ENCODE data around the gene FBXW12.

DNA sequence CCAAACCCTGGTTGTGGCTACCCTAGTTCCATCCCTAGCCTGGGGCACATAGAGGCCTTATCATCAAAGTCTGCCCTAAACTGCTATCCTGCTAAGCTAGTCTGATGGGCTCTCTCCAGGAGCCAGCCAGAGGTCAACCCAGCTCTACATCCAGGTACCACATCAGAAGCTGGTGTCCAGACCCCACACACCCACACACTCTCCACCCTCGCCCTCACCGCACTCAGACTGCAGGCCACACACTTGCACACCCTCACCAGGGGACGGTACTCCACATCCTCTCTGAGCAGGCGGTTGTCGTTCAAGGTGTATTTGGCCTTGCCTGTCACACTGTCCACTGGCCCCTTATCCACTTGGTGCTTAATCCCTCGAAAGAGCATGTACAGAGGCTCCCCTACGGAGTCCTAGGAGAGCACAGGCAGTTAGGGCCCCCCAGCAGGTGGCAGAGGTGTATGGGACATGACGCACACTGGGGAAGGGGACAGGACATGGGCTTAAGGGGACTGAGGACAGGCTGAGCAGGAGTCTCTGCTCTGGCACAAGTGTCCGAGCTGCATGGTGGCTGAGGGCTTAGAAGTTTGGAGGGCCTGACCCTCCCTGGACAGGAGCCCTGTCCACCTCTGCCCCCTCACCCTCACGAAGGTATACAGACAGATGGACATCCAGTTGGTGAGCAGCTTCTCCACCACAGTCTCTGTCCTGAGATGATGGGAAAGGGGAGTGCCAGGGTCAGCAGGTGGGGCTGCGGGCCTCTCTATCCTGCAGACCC is 39.8 kb downstream of the FBXW12 start:
- TF ChIP-seq CTCF (IDR thresholded peaks at IDR 0.05 in 4 of 5, conservative IDR thresholded peaks at IDR 0.05 in 1 of 5), result no peak
- TF ChIP-seq POLR2A (IDR thresholded peaks at IDR 0.05), result no peak
